ENCODE results near the gene SMIM27.

The SMIM27 gene

GRCh38 chr9:32552172-32552872 is at the start of gene SMIM27, which contains the start of gene TOPORS:
SMIM27 (plus strand) TSS chr9:32552327; CDS start chr9:32552435, 108 bp downstream.
TOPORS (minus strand) TSS chr9:32552586; CDS start chr9:32552436, 150 bp downstream.
- Mint-ChIP-seq H3K36me3 (ENCODE audit: low read depth) (peaks cover 27% of the 10 kb centered on the region), H3K9me3 (no peaks in the 10 kb centered on the region), H3K4me1 (peaks cover 17% of the 10 kb centered on the region), H3K27me3 (ENCODE audit: low read depth) (no peaks in the 10 kb centered on the region), H3K27ac (peak within 1 kb of the TSS; percentile 96 to 99 (median 98)), H3K4me3 (peak within 1 kb of the TSS; percentile 92 to 99 (median 99))
- no peak for TF ChIP-seq CTCF (IDR thresholded peaks at IDR 0.05; ENCODE audit: unreplicated experiment in 3 of 3)

GRCh38 chr9:32502464-32502863 is 49.7 kb upstream of the SMIM27 start:
- H3K4me3 Mint-ChIP-seq: no peak overlapping the region
- H3K4me1 Mint-ChIP-seq: no peaks in the 10 kb centered on the region
- H3K27me3 Mint-ChIP-seq (ENCODE audit: low read depth): no peaks in the 10 kb centered on the region
- no peak for TF ChIP-seq CTCF (IDR thresholded peaks at IDR 0.05; ENCODE audit: unreplicated experiment in 3 of 3)
- H3K9me3 Mint-ChIP-seq: peaks cover 4% of the 10 kb centered on the region
- H3K36me3 Mint-ChIP-seq (ENCODE audit: low read depth): peaks cover 12% of the 10 kb centered on the region
- H3K27ac Mint-ChIP-seq: no peak overlapping the region

GRCh38 chr9:32503008-32503407 is 49.1 kb upstream of the SMIM27 start:
- H3K4me1 Mint-ChIP-seq: no peaks in the 10 kb centered on the region

GRCh38 chr9:32508728-32509127 is 43.4 kb upstream of the SMIM27 start:
- Mint-ChIP-seq H3K4me3 (no peak overlapping the region), H3K9me3 (peaks cover 18% of the 10 kb centered on the region), H3K36me3 (ENCODE audit: low read depth) (peaks cover 5% of the 10 kb centered on the region), H3K4me1 (no peaks in the 10 kb centered on the region), H3K27me3 (ENCODE audit: low read depth) (no peaks in the 10 kb centered on the region), H3K27ac (no peak overlapping the region)
- TF ChIP-seq CTCF (IDR thresholded peaks at IDR 0.05; ENCODE audit: unreplicated experiment in 3 of 3): no peak

More at GRCh38 chr9:32503008-32503407, 49.1 kb upstream of the SMIM27 start:
- Mint-ChIP-seq H3K9me3 (peaks cover 4% of the 10 kb centered on the region), H3K27me3 (ENCODE audit: low read depth) (no peaks in the 10 kb centered on the region), H3K4me3 (no peak overlapping the region), H3K27ac (no peak overlapping the region), H3K36me3 (ENCODE audit: low read depth) (peaks cover 12% of the 10 kb centered on the region)
- no peak for TF ChIP-seq CTCF (IDR thresholded peaks at IDR 0.05; ENCODE audit: unreplicated experiment in 3 of 3)

- no peak overlapping the region for H3K4me3 Mint-ChIP-seq
These were observed 35.9 kb upstream of the SMIM27 start for GRCh38 chr9:32516241-32516640.

More at GRCh38 chr9:32516241-32516640, 35.9 kb upstream of the SMIM27 start:
- H3K27me3 Mint-ChIP-seq (ENCODE audit: low read depth): no peaks in the 10 kb centered on the region
- H3K27ac Mint-ChIP-seq: no peak overlapping the region
- peaks cover 46% of the 10 kb centered on the region for H3K9me3 Mint-ChIP-seq
- H3K36me3 Mint-ChIP-seq (ENCODE audit: low read depth): peaks cover 18% of the 10 kb centered on the region
- no peaks in the 10 kb centered on the region for H3K4me1 Mint-ChIP-seq
- TF ChIP-seq CTCF (IDR thresholded peaks at IDR 0.05; ENCODE audit: unreplicated experiment in 3 of 3): no peak
